ENCODE results near the gene ROCK2.

ROCK2 gene

GRCh38 chr2:11366326-11366741, 21.9 kb upstream of the ROCK2 start:
- no peak for DNase-seq

GRCh38 chr2:11365096-11365879, 20.9 kb upstream of the ROCK2 start:
- DNase-seq, result no peak

GRCh38 chr2:11364565-11364887, 20.1 kb upstream of the ROCK2 start:
- DNase-seq, result no peak

GRCh38 chr2:11363868-11364564, 19.6 kb upstream of the ROCK2 start:
- DNase-seq, result no peak

- DNase-seq, result no peak
Observed at GRCh38 chr2:11359865-11360264, 15.4 kb upstream of the ROCK2 start.

GRCh38 chr2:11357428-11357972, 13.1 kb upstream of the ROCK2 start:
- DNase-seq, result no peak

- DNase-seq, result no peak
Observed at GRCh38 chr2:11356764-11357163, 12.3 kb upstream of the ROCK2 start.

GRCh38 chr2:11355194-11356053, 11.0 kb upstream of the ROCK2 start:
- no peak for DNase-seq

GRCh38 chr2:11354363-11355154, 10.1 kb upstream of the ROCK2 start:
- no peak for DNase-seq

- no peak for DNase-seq
Observed at GRCh38 chr2:11352781-11353537, 8.5 kb upstream of the ROCK2 start.

GRCh38 chr2:11348209-11348749, 3.8 kb upstream of the ROCK2 start:
- DNase-seq, result no peak

- no peak for DNase-seq
Observed at GRCh38 chr2:11347403-11347959, 3.0 kb upstream of the ROCK2 start.

GRCh38 chr2:11346023-11346482, 1.6 kb upstream of the ROCK2 start:
- no peak for DNase-seq

GRCh38 chr2:11344956-11345677, 681 bp upstream of the ROCK2 start:
- DNase-seq, result no peak

- DNase-seq, result peak; percentile 33
Observed at GRCh38 chr2:11343650-11344341, 640 bp downstream of the ROCK2 start.

GRCh38 chr2:11343368-11343649, 1.1 kb downstream of the ROCK2 start:
- DNase-seq, result peak; percentile 36

- peak; percentile 36 for DNase-seq
Observed at GRCh38 chr2:11342551-11343367, 1.7 kb downstream of the ROCK2 start.

- no peak for DNase-seq
Observed at GRCh38 chr2:11340717-11341116, 3.7 kb downstream of the ROCK2 start.

GRCh38 chr2:11339508-11340083, 4.8 kb downstream of the ROCK2 start:
- no peak for DNase-seq
